ENCODE data around the gene NFATC1. TPM values are rescaled to one million over a fixed set of nuclear protein-coding genes. Genes with fewer than 3 reads are reported as not detected.
A peak's percentile ranks its signal among the peaks of the same experiment; 100 is the strongest.

Gene NFATC1
- total RNA-seq, 1 donor from 2014 or later: 7.1 TPM

DNA sequence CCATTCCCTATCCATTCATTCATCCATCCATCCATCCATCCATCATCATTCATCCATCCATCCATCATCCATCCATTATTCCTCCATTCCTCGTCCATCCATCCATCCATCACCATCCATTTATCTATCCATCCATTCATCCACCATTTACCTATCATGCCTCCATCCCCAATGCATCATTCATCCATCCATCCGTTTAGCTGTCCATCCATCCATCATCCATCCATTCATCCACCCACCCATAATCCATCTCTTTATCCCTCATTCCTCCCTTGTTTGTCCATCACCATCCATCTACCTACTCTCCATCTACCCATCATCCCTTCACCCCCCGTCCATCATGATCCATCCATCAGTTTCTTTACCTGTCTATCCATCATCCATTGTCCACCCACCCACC is 13.6 kb downstream of the NFATC1 start:
- peaks cover 13% of the 10 kb centered on the region for H3K36me3 Mint-ChIP-seq (ENCODE audit: low read depth)
- TF ChIP-seq, protein P1, sequence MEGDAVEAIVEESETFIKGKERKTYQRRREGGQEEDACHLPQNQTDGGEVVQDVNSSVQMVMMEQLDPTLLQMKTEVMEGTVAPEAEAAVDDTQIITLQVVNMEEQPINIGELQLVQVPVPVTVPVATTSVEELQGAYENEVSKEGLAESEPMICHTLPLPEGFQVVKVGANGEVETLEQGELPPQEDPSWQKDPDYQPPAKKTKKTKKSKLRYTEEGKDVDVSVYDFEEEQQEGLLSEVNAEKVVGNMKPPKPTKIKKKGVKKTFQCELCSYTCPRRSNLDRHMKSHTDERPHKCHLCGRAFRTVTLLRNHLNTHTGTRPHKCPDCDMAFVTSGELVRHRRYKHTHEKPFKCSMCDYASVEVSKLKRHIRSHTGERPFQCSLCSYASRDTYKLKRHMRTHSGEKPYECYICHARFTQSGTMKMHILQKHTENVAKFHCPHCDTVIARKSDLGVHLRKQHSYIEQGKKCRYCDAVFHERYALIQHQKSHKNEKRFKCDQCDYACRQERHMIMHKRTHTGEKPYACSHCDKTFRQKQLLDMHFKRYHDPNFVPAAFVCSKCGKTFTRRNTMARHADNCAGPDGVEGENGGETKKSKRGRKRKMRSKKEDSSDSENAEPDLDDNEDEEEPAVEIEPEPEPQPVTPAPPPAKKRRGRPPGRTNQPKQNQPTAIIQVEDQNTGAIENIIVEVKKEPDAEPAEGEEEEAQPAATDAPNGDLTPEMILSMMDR (IDR thresholded peaks at IDR 0.05): no peak
- H3K4me1 Mint-ChIP-seq (ENCODE audit: low read depth): peaks cover under 1% of the 10 kb centered on the region
- H3K27ac Mint-ChIP-seq (ENCODE audit: unreplicated experiment): no peak overlapping the region
- no peaks in the 10 kb centered on the region for H3K27me3 Mint-ChIP-seq (ENCODE audit: low read depth)
- DNase-seq (ENCODE audit: low spot score): no peak
- H3K9me3 Mint-ChIP-seq (ENCODE audit: low read depth): no peaks in the 10 kb centered on the region
- H3K4me3 Mint-ChIP-seq (ENCODE audit: unreplicated experiment): no peak overlapping the region

DNA sequence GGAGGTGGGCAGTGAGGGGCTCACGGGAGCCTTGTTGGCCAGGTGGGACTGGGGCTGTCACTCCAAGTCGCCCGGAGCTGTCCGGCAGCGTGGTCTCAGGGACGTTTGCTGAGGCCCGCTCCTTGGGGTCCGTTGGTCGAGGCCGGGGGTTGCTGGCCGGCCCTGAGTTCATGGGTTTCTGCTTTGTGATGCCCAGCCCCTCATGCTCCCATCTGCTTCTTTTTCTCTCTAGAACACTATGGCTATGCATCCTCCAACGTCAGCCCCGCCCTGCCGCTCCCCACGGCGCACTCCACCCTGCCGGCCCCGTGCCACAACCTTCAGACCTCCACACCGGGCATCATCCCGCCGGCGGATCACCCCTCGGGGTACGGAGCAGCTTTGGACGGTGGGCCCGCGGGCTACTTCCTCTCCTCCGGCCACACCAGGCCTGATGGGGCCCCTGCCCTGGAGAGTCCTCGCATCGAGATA is 14.5 kb downstream of the NFATC1 start:
- no peaks in the 10 kb centered on the region for H3K4me1 Mint-ChIP-seq (ENCODE audit: low read depth)
- no peaks in the 10 kb centered on the region for H3K27me3 Mint-ChIP-seq (ENCODE audit: low read depth)
- H3K36me3 Mint-ChIP-seq (ENCODE audit: low read depth): peaks cover 14% of the 10 kb centered on the region
- DNase-seq (ENCODE audit: low spot score): peak; percentile 87
- H3K27ac Mint-ChIP-seq (ENCODE audit: unreplicated experiment): no peak overlapping the region
- H3K9me3 Mint-ChIP-seq (ENCODE audit: low read depth): no peaks in the 10 kb centered on the region
- TF ChIP-seq, protein P1 (IDR thresholded peaks at IDR 0.05): no peak
- no peak overlapping the region for H3K4me3 Mint-ChIP-seq (ENCODE audit: unreplicated experiment)

DNA sequence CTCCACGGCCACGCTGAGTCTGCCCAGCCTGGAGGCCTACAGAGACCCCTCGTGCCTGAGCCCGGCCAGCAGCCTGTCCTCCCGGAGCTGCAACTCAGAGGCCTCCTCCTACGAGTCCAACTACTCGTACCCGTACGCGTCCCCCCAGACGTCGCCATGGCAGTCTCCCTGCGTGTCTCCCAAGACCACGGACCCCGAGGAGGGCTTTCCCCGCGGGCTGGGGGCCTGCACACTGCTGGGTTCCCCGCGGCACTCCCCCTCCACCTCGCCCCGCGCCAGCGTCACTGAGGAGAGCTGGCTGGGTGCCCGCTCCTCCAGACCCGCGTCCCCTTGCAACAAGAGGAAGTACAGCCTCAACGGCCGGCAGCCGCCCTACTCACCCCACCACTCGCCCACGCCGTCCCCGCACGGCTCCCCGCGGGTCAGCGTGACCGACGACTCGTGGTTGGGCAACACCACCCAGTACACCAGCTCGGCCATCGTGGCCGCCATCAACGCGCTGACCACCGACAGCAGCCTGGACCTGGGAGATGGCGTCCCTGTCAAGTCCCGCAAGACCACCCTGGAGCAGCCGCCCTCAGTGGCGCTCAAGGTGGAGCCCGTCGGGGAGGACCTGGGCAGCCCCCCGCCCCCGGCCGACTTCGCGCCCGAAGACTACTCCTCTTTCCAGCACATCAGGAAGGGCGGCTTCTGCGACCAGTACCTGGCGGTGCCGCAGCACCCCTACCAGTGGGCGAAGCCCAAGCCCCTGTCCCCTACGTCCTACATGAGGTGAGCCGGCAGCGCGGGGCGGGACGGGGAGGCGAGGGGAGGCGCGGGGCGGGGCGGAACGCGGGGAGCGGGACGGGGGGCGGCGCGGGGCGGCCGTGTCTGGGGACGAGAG is 15.2 kb downstream of the NFATC1 start:
- Mint-ChIP-seq H3K27ac (ENCODE audit: unreplicated experiment) (no peak overlapping the region), H3K4me3 (ENCODE audit: unreplicated experiment) (no peak overlapping the region), H3K4me1 (ENCODE audit: low read depth) (no peaks in the 10 kb centered on the region), H3K27me3 (ENCODE audit: low read depth) (no peaks in the 10 kb centered on the region), H3K9me3 (ENCODE audit: low read depth) (no peaks in the 10 kb centered on the region), H3K36me3 (ENCODE audit: low read depth) (peaks cover 14% of the 10 kb centered on the region)
- DNase-seq (ENCODE audit: low spot score): peak; percentile 94
- TF ChIP-seq, protein P1 (IDR thresholded peaks at IDR 0.05): no peak

DNA sequence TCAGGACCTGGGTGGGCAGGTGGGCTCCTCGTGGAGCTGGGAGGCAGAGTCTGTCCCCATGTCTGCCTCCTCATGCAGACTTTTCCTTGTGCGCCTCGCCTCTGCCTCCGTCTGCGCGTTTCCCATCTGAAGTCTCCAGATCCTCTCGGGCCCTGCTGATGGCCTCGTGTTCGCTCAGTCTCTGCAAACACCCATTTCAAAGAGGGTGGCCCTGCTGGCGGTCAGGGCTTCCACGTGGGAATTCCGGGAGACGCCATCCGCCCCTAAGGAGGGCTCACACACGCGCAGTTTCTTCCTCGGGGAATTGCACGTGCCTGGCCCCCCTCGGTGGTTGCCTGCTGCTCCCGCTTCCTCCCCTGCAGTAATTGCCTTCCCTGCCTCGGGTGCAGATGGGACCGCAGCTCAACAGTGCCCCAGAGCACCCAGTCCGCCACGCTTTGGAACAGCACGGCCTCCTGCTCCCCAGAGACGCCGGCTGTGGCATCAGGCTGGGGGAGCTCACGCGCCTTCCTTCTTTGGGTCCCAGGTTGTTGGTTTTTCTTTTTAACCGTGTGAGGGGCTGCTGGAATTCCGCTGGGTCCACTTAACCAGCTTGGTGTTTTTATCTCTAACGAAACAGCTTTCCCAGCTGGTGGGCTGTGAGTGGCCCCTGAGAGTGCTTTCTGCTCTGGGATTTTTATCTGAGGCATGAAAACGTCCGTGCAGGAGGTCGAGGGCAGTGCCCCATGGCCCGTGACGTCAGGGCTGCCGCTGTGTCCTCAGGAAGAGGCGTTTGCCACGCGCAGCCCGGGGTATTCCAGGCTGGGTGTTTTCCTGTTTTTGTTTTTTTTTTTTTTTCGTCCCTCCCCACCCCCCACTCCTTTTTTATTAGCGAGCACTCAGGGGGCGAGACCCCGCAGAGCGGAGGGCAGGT is 16.1 kb downstream of the NFATC1 start:
- Mint-ChIP-seq H3K4me1 (ENCODE audit: low read depth) (no peaks in the 10 kb centered on the region), H3K27me3 (ENCODE audit: low read depth) (no peaks in the 10 kb centered on the region), H3K36me3 (ENCODE audit: low read depth) (peaks cover 14% of the 10 kb centered on the region), H3K4me3 (ENCODE audit: unreplicated experiment) (no peak overlapping the region), H3K9me3 (ENCODE audit: low read depth) (no peaks in the 10 kb centered on the region), H3K27ac (ENCODE audit: unreplicated experiment) (no peak overlapping the region)
- TF ChIP-seq, protein P1 (IDR thresholded peaks at IDR 0.05): no peak
- DNase-seq (ENCODE audit: low spot score): peak; percentile 83

DNA sequence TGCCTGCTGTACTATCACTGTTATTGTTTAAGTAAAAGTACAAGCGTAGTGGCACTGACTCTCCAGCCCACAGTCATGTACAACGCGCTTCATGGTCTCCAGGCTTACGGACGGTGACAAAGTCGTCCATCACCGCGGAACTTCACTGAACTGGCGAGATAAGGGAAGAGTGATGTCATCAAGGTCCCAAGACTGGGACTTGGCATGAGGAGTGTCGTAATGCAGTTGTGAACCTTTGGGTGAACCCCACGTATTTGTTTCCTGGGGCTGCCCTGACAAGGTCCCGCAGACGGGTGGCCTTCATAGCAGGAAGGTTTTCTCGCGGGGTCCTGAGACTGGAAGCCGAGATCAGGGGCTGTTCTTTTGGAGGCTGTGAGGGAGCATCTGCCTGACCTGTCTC is 17.3 kb downstream of the NFATC1 start:
- TF ChIP-seq, protein P1 (IDR thresholded peaks at IDR 0.05): no peak

More for the DNA sequence above, 17.3 kb downstream of the NFATC1 start:
- Mint-ChIP-seq H3K27me3 (ENCODE audit: low read depth) (no peaks in the 10 kb centered on the region), H3K4me3 (ENCODE audit: unreplicated experiment) (no peak overlapping the region), H3K9me3 (ENCODE audit: low read depth) (no peaks in the 10 kb centered on the region), H3K4me1 (ENCODE audit: low read depth) (no peaks in the 10 kb centered on the region), H3K27ac (ENCODE audit: unreplicated experiment) (no peak overlapping the region), H3K36me3 (ENCODE audit: low read depth) (peaks cover 14% of the 10 kb centered on the region)
- DNase-seq (ENCODE audit: low spot score): no peak

Data from chondrocyte (in vitro differentiated cells).